HEK293 (cell line): ENCODE data around the gene ZNF761.
"Not testable (repeated sequence)": the region's sequence is repeated elsewhere in the genome, so short reads cannot be mapped to it uniquely, and the experiment has no call there.

Experiments
- CTCF ChIP-seq: fragments of 450-650 bp; formaldehyde crosslinking; IDR thresholded peaks from 2 replicates; pipeline ENCODE4 v1.5.1; 2016; ENCODE audit warnings: missing biosample characterization, missing genetic modification characterization
- PATZ1 ChIP-seq: fragments of 450-650 bp; formaldehyde crosslinking; IDR thresholded peaks from 2 replicates; pipeline ENCODE4 v1.5.1; 2016; ENCODE audit warnings: missing biosample characterization, missing genetic modification characterization
- SP7 ChIP-seq: fragments of 450-650 bp; formaldehyde crosslinking; IDR thresholded peaks from 2 replicates; pipeline ENCODE4 v1.5.1; 2016; ENCODE audit warnings: missing biosample characterization, missing genetic modification characterization
- YY1 ChIP-seq: fragments of 450-650 bp; formaldehyde crosslinking; IDR thresholded peaks from 2 replicates; pipeline ENCODE4 v1.5.1; 2018; ENCODE audit warnings: missing biosample characterization, missing genetic modification characterization
- ZEB2 ChIP-seq: fragments of 450-650 bp; formaldehyde crosslinking; IDR thresholded peaks from 2 replicates; pipeline ENCODE4 v1.5.1; 2016; ENCODE audit warnings: missing biosample characterization, missing genetic modification characterization
- ZNF549 ChIP-seq: fragments of 450-650 bp; IDR thresholded peaks from 2 replicates; pipeline ENCODE4 v1.5.1; 2018; ENCODE audit warnings: missing biosample characterization, missing genetic modification characterization, mild to moderate bottlenecking, inconsistent platforms, moderate library complexity
- ZNF843 ChIP-seq: fragments of 450-650 bp; formaldehyde crosslinking; IDR thresholded peaks from 2 replicates; pipeline ENCODE4 v1.5.1; 2016; ENCODE audit warnings: missing biosample characterization, missing genetic modification characterization

- not testable (repeated sequence) for TF ChIP-seq ZNF843; CTCF (tag by site-specific recombination); SP7 (tag by site-specific recombination); ZNF549 (tag by site-specific recombination); ZEB2 (tag by site-specific recombination); PATZ1 (tag by site-specific recombination); YY1 (tag by site-specific recombination)
These were observed 66.2 kb downstream of the ZNF761 start for GRCh38 chr19:53498024-53498395.
